DMS114 treated with DMSO at 0.1 percent for 48 hours (cell line): ENCODE measurements around the gene CAPN5.
"Not testable (repeated sequence)": the region's sequence is repeated elsewhere in the genome, so short reads cannot be mapped to it uniquely, and the experiment has no call there.

ENCODE experiments used
- DNase-seq: peaks from one replicate; lab custom pipeline; 2025; ENCODE audit not compliant: unreplicated experiment; lab: John Stamatoyannopoulos, UW

Gene CAPN5

GRCh38 chr11:77095551-77096490, 29.1 kb downstream of the CAPN5 start:
- DNase-seq: no peak

- DNase-seq: no peak
Observed at GRCh38 chr11:77096591-77097019, 29.8 kb downstream of the CAPN5 start.

DNA sequence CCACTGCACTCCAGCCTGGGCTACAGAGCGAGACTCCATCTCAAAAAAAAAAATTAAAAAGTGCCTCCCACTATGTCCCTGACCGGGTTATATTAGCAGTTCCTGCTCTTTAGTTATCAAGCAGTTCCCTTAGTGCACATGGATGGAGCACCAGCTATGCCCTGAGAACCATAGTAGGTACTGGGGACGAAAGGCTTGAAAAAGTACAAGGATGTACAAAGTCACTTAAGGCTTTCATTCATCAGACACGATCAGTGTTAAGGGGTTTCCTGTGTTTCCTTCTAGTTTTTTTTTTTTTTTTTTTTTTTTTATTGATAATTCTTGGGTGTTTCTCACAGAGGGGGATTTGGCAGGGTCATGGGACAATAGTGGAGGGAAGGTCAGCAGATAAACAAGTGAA, 30.4 kb downstream of the CAPN5 start:
- not testable (repeated sequence) for DNase-seq

DNA sequence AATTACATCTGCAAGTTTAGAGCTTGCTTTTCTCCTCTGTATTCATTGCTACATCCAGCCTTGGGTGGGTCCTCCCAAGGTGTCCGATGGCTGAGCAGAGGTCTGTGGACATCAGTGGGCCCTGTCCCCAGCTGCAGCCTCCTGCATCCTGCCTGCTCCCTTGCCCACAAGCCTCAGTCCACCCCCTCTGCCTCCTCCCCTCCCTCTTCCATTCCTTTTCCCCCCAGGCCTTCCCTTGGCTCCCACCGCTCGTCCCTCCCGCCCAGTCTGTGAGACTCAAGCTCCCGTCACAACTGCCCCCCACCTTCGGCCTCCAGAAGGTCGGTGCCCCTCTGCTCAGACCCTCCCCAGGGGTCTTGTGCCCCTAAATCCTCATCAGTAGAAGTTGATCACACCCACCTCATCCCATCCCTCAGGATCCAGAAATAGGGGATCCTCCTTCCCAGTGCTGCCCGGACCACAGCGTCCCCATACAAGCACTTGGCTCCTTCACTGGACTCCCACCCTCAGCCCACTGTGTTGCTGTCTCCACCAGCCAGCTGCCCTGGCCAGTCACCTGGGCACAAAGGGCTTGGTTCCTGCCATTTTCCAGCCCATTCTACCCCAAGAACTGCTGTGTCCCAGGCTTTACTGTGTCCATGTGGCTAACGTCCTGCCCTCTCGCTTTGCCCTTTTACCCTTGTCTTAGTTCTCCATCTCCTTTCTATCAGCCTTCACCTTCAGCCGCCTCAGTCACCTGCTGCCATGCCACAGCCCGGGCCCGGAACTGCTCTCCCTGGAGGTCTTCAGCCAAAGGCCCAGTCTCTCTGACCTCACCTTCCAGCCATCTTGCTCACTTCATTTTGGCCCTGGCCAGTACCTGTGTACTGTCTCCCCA, 33.6 kb downstream of the CAPN5 start:
- DNase-seq: no peak

DNA sequence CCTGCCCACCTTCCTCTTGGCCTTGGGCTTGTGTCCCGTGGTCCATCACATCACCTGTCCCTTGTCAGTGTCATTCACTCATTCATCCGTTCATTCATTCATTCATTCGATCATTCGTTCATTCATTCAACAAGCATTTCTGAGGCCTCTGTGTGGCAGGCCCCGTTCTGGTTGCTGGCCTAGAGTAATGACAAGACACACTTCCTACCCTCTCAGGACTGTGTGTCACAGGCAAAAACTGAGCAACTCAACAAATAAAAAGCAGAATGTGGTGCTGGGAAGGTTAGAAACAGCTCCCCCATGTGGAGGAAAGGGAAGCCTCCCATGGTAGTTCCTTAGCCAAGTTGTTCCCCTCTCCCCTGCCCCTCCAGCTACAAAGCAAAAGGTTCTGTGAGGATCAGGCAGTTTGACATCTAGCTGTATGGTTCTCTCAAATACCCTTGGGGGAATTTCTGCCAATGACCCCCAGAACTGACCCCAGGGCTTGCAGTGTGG, 34.3 kb downstream of the CAPN5 start:
- DNase-seq: no peak

DNA sequence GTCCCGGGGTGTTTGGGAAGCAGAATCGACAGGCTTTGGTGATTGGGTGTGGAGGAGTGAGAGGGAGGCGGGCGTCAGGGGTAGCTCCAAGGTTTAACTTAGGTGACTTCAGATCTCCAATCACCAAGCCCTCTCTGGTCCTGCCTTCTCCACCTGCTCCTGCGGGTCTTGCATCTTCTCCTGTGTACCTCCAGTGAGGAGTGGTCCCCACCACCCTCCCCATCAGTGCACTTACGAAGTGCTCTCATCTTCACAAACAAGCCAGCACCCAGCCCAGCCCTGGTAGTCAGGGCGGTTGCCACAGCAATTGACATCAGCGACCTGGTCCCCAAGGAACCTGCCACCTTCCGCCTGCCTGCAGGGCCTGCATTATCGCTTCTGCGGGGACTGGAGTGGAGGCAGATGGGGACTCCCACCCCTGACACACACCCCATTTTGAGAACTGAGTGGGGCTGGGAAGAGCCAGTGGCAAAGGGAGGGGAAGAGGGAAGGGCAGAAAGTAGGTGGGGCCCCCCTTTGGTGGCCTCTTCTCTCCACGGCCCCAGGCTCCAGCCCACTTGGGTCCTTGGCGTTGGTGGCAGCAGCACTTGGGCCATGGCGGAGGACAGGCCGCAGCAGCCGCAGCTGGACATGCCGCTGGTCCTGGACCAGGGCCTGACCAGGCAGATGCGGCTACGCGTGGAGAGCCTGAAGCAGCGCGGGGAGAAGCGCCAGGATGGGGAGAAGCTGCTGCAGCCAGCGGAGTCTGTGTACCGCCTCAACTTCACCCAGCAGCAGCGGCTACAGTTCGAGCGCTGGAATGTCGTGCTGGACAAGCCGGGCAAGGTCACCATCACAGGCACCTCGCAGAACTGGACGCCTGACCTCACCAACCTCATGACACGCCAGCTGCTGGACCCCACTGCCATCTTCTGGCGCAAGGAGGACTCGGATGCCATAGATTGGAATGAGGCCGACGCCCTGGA, 35.8 kb downstream of the CAPN5 start, which contains the start of gene OMP:
Gene OMP (plus strand): TSS at position 595 of the 965 bp plus-strand sequence. CDS start 0 bp downstream, at position 595.
- DNase-seq: no peak

GRCh38 chr11:77103319-77103718, 36.5 kb downstream of the CAPN5 start:
- no peak for DNase-seq

GRCh38 chr11:77104727-77105126, 38.0 kb downstream of the CAPN5 start:
- no peak for DNase-seq

- no peak for DNase-seq
Observed at GRCh38 chr11:77106321-77106720, 39.5 kb downstream of the CAPN5 start.

DNA sequence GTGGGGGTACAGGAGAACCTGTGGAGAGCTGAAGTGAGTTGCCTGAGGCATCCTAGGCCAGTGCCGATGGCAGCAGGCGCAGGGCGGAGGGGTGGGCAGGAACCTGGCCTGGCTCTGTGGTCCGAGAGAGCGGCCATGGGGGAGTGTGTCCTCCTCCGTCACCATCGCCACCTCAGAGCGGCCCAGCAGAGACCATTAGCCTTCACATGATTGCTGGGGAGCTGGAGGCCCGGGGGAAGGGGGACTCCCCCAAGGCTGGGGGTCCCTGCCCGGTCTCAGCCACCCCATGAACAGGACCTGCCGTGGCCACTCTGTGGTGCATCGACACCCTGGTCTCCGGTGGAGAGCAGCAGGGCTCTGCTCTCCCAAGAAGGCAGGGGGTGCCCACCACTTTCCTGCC, 40.0 kb downstream of the CAPN5 start:
- DNase-seq: no peak

- no peak for DNase-seq
Observed at GRCh38 chr11:77107950-77108349, 41.2 kb downstream of the CAPN5 start.

DNA sequence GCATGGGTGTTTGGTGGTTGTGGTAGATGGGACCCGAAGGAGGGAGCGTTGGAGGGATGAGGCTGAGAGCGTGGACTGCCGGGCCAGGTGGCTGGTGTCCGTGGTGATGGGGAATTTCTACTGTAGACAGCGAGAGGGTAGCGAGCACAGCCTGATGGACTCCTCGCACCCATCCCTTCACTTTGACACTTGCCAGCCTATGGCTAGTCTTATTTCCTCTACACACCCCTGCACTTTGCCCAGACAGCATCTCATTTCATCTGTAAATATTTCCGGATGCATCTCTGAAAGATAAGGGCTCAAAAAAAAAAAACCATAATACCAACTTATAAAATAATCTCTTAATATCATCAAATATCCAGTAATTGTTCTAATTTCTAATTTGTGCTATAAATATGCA, 41.7 kb downstream of the CAPN5 start:
- no peak for DNase-seq

DNA sequence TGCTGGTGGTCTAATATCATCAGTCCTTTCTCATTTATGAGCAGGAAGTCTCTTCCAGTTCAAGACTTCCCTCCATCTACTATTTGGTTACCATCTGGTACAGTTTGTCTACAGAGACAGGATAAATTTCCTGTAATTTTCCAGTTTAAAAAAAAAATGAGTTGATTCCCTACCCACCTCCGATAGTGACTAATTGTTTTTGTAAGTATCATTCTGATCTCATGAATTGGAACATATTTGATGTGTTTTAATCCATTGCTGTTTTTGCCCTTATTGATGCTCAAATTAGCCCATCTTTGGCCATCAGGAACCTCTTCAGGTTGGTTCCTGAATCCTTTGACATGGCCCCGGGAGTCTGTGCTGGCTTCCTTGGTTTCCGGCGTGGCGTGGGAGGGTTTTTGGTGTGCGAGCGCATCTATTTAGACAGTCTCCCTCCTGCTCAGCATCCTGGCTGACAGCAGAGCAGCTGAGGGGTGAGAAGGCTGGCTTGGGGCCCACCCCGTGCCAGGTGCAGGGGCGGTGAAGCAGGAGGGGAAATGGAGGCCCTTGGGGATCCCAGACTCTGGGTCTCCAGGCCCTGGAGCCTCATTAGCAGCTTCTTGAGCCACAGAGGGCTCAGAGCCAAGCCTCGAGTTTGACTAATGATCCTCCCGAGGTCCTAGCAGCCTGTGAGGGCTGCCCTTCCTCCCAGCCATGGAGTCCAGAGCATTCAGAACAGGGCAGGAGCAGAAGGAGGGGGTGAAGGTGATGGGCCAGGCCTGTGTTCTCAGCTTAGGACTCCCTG, 42.7 kb downstream of the CAPN5 start:
- no peak for DNase-seq

DNA sequence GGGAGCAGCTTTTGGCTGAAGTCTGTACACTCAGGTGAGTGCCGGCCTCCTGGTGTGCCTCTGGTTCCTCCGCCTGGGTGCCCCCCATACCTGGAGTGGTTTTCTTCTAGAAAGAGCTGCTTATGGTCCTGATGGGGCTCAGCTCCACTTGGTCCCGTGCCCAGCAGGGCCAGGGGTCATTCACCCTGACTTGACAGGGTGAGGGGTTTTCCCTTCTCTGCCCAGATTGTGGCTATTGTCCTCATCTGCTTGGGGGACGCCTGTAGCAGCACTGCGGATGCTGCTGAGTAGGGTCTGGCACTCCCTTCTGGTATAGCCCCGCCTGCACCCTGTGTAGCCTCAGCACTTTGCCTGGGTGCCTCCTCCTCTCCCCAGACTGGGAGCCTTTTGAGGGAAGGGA, 44.1 kb downstream of the CAPN5 start:
- no peak for DNase-seq

GRCh38 chr11:77111277-77111676, 44.5 kb downstream of the CAPN5 start:
- no peak for DNase-seq

DNA sequence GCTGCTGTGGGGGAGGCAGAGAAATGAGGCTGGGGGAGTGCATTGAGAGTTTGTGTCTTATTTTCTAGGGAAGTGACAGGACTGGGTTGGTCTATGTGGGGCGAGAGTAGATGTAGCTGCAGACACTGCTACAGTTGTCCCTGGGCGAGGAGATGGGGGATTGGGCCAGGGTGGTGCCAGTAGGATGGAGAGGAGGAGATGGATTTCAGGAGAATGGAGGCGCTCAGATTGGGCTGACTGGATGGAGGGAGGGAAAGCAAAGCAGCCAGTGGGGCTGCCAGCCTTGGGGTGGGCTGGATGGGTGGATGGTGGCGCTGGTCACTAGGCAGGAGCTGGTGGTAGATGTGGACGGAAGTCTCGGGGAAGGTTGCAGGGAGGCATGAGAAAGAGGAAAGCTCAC, 45.2 kb downstream of the CAPN5 start:
- no peak for DNase-seq

GRCh38 chr11:77112641-77113381, 46.0 kb downstream of the CAPN5 start:
- no peak for DNase-seq

DNA sequence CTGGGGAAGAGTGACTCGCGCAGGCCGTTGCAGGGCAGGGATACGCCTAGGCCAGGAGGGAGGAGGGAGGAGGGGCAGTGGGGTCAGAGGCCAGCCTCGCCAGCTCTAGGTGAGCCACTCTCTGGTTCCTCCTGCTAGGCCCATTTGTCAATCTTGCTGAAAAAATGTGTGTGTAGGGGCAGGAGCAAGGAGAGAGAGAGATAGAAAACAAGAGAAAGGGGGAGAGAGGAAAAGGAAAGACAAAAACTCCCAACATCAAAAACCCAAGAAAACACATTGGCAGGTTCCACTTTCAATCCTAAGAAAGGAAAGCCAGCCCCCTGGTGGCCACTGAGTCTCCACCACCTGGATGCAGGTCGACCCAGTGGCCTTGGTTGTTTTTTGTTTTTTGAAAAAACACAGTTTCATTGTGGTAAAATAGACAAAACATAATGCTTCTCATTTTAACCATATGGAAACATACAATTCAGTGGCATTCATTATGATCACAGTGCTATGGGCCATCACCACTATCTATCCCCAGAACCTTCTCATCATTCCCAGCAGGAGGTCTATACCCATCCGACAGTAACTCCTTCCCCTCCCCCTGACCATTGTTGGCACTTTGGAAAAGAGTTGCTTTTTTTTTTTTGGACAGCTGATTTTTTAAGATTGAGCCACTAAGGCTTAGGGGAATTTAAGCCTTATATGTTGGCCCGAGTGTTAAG, 46.8 kb downstream of the CAPN5 start:
- DNase-seq: peak; percentile 3
